HPDE6-E6E7 (cell line): ENCODE measurements around the gene ZNF611.
"Not testable (repeated sequence)": the region's sequence is repeated elsewhere in the genome, so short reads cannot be mapped to it uniquely, and the experiment has no call there.

Experiments used
- DNase-seq: peaks from one replicate; pipeline ENCODE4 v3.0.0; 2011; ENCODE audit warnings: missing footprints; ENCODE audit errors: extremely low spot score

ZNF611 gene

GRCh38 chr19:52681216-52681615 lies 53.6 kb downstream of the ZNF611 start:
- not testable (repeated sequence) for DNase-seq

GRCh38 chr19:52679598-52679997 lies 55.2 kb downstream of the ZNF611 start:
- DNase-seq = no peak

GRCh38 chr19:52675239-52675638 lies 59.6 kb downstream of the ZNF611 start:
- DNase-seq = not testable (repeated sequence)

GRCh38 chr19:52673014-52673413 lies 61.8 kb downstream of the ZNF611 start:
- DNase-seq = no peak

GRCh38 chr19:52670046-52670445 lies 64.8 kb downstream of the ZNF611 start:
- DNase-seq = no peak

GRCh38 chr19:52669586-52669985 lies 65.3 kb downstream of the ZNF611 start:
- no peak for DNase-seq

GRCh38 chr19:52667972-52668371 lies 66.9 kb downstream of the ZNF611 start:
- no peak for DNase-seq

- DNase-seq = no peak
Observed at GRCh38 chr19:52666506-52666905, 68.3 kb downstream of the ZNF611 start.

- DNase-seq = no peak
Observed at GRCh38 chr19:52665529-52665928, 69.3 kb downstream of the ZNF611 start.

- no peak for DNase-seq
Observed at GRCh38 chr19:52665027-52665426, 69.8 kb downstream of the ZNF611 start.

GRCh38 chr19:52664461-52664860 lies 70.4 kb downstream of the ZNF611 start:
- no peak for DNase-seq

- peak; percentile 77 for DNase-seq
Observed at GRCh38 chr19:52662631-52663030, 72.2 kb downstream of the ZNF611 start.

GRCh38 chr19:52660981-52661380 lies 73.9 kb downstream of the ZNF611 start:
- no peak for DNase-seq

- DNase-seq = no peak
Observed at GRCh38 chr19:52659013-52659412, 75.8 kb downstream of the ZNF611 start.

- no peak for DNase-seq
Observed at GRCh38 chr19:52658595-52658994, 76.2 kb downstream of the ZNF611 start.

- DNase-seq = no peak
Observed at GRCh38 chr19:52653161-52653560, 81.7 kb downstream of the ZNF611 start.
